Gastroesophageal sphincter (tissue), 4 donors: ENCODE data around the gene IFITM5. TPM values are rescaled to one million over a fixed set of nuclear protein-coding genes. Genes with fewer than 3 reads are reported as not detected.
"Not testable (repeated sequence)": the region's sequence is repeated elsewhere in the genome, so short reads cannot be mapped to it uniquely, and the experiment has no call there.

Source experiments
- ATAC-seq: fragments of 150-250 bp; one replicate; pipeline ENCODE4 v1.9.1; 2016; ENCODE audit warnings: mild to moderate bottlenecking, moderate library complexity
- H3K27ac ChIP-seq, 4 donors: fragments of 200-600 bp; sonication (generic) in 3 of 4; 1 replicate in 3 of 4; 2 replicates in 1 of 4; pipeline ENCODE4 v1.5.1; 2016 to 2019
- H3K27me3 ChIP-seq: fragments of 200-600 bp; sonication (generic); one replicate; pipeline ENCODE4 v1.5.1; 2019
- H3K36me3 ChIP-seq, 2 donors: fragments of 200-600 bp; sonication (generic); one replicate each; pipeline ENCODE4 v1.5.1; 2019; ENCODE audit warnings: control low read depth in 1 of 2
- H3K4me1 ChIP-seq, 3 donors: fragments of 200-600 bp; sonication (generic); 1 replicate in 2 of 3; 2 replicates in 1 of 3; pipeline ENCODE4 v1.5.1; 2016 to 2019; ENCODE audit warnings: control low read depth in 2 of 3
- H3K4me3 ChIP-seq, 2 donors: fragments of 200-600 bp; sonication (generic); one replicate each; pipeline ENCODE4 v1.5.1; 2019; ENCODE audit warnings: mild to moderate bottlenecking in 1 of 2, moderate library complexity in 1 of 2
- H3K9me3 ChIP-seq, 3 donors: fragments of 200-600 bp; sonication (generic); one replicate each; pipeline ENCODE4 v1.5.1; 2017 to 2019; ENCODE audit warnings: control low read depth in 2 of 3
- EP300 ChIP-seq: sonication (generic); formaldehyde crosslinking; IDR thresholded peaks from one replicate; pipeline ENCODE4 v1.6.1; 2017; ENCODE audit warnings: antibody characterized with exemption, mild to moderate bottlenecking
- POLR2A ChIP-seq, 2 donors: fragments of 450-650 bp; IDR thresholded peaks; one replicate each; pipeline ENCODE4 v1.6.1; 2017; ENCODE audit warnings: antibody characterized with exemption in 2 of 2, mild to moderate bottlenecking in 2 of 2, moderate library complexity in 1 of 2
- POLR2AphosphoS5 ChIP-seq: sonication (generic); formaldehyde crosslinking; IDR thresholded peaks from one replicate; pipeline ENCODE4 v1.6.1; 2017; ENCODE audit warnings: antibody characterized with exemption
- WGBS, 2 donors: methylation state at CpG; one replicate each; pipeline ENCODE4 v1.1.5; 2018; ENCODE audit warnings: low coverage in 1 of 2; 5-methylcytosine and 5-hydroxymethylcytosine counted together
- total RNA-seq, 4 donors: library from RNA; depleted of rRNA; stranded (reverse); fragments of >200 nt; gene quantifications; one replicate each; pipeline ENCODE4 v1.1.0, GENCODE V29; 2016
- TF ChIP-seq, protein P1 (sequence below), 4 experiments: fragments of 200-600 bp in 2 of 4; fragments of 450-650 bp in 2 of 4; sonication (generic) in 1 of 4; IDR thresholded peaks; one replicate each; pipeline ENCODE4 v1.5.1; 2017 to 2019; ENCODE audit warnings: antibody characterized with exemption in 4 of 4, mild to moderate bottlenecking in 2 of 4, moderate library complexity in 2 of 4

Gene IFITM5
- total RNA-seq, 4 donors from 2014 or later = not detected

- H3K4me1 ChIP-seq = peaks cover 0 to 49% (median 9%) of the 10 kb centered on the region in 3 donors
- peaks cover 0 to 13% of the 10 kb centered on the region in 2 donors for H3K36me3 ChIP-seq
- peak overlapping the region in 3 of 4 donors; percentile 81 to 85 (median 82) for H3K27ac ChIP-seq
- peaks cover 17% of the 10 kb centered on the region for H3K27me3 ChIP-seq
- no peak for ATAC-seq
- no peaks in the 10 kb centered on the region for H3K9me3 ChIP-seq
- TF ChIP-seq, protein P1, sequence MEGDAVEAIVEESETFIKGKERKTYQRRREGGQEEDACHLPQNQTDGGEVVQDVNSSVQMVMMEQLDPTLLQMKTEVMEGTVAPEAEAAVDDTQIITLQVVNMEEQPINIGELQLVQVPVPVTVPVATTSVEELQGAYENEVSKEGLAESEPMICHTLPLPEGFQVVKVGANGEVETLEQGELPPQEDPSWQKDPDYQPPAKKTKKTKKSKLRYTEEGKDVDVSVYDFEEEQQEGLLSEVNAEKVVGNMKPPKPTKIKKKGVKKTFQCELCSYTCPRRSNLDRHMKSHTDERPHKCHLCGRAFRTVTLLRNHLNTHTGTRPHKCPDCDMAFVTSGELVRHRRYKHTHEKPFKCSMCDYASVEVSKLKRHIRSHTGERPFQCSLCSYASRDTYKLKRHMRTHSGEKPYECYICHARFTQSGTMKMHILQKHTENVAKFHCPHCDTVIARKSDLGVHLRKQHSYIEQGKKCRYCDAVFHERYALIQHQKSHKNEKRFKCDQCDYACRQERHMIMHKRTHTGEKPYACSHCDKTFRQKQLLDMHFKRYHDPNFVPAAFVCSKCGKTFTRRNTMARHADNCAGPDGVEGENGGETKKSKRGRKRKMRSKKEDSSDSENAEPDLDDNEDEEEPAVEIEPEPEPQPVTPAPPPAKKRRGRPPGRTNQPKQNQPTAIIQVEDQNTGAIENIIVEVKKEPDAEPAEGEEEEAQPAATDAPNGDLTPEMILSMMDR (IDR thresholded peaks at IDR 0.05) = no peak
- TF ChIP-seq POLR2A (IDR thresholded peaks at IDR 0.05) (peak in 1 of 2 donors; percentile 37), EP300 (no peak), POLR2AphosphoS5 (peak; percentile 63)
- H3K4me3 ChIP-seq = peak overlapping the region; percentile 27 to 56
- 34% methylated on average over 8 of the region's 64 CpGs; no CpG with 5 or more reads in 1 of the 2 donors for WGBS, 2 donors
Measured at GRCh38 chr11:316031-316701, 16.8 kb upstream of the IFITM5 start.

GRCh38 chr11:315516-315994 is 16.2 kb upstream of the IFITM5 start:
- Histone ChIP-seq H3K36me3 (peaks cover 0 to 13% of the 10 kb centered on the region in 2 donors), H3K4me3 (peak overlapping the region; percentile 27 to 56), H3K27ac (peak overlapping the region in 3 of 4 donors; percentile 81 to 85 (median 82)), H3K27me3 (peaks cover 17% of the 10 kb centered on the region), H3K9me3 (no peaks in the 10 kb centered on the region), H3K4me1 (peaks cover 0 to 49% (median 9%) of the 10 kb centered on the region in 3 donors)
- TF ChIP-seq EP300 = no peak
- TF ChIP-seq, protein P1 (IDR thresholded peaks at IDR 0.05) = no peak
- whole genome bisulfite sequencing, 2 donors = no CpG with 5 or more reads among the region's 32 CpGs
- no peak for ATAC-seq

- peaks cover 0 to 49% (median 9%) of the 10 kb centered on the region in 3 donors for H3K4me1 ChIP-seq
- H3K9me3 ChIP-seq = no peaks in the 10 kb centered on the region
- peak overlapping the region; percentile 27 to 56 for H3K4me3 ChIP-seq
- peak overlapping the region in 3 of 4 donors; percentile 81 to 85 (median 82) for H3K27ac ChIP-seq
- ATAC-seq = no peak
- H3K36me3 ChIP-seq = peaks cover 0 to 13% of the 10 kb centered on the region in 2 donors
- TF ChIP-seq POLR2A (IDR thresholded peaks at IDR 0.05) = no peak
- TF ChIP-seq, protein P1 (IDR thresholded peaks at IDR 0.05) = no peak
- no peak for TF ChIP-seq POLR2AphosphoS5
- no peak for TF ChIP-seq EP300
- H3K27me3 ChIP-seq = peaks cover 17% of the 10 kb centered on the region
- WGBS, 2 donors = 20 to 68% methylated on average over 1 to 3 of the region's 9 CpGs
Measured at GRCh38 chr11:315051-315481, 15.7 kb upstream of the IFITM5 start.

GRCh38 chr11:314554-314875 is 15.2 kb upstream of the IFITM5 start:
- peaks cover 0 to 55% (median 13%) of the 10 kb centered on the region in 3 donors for H3K4me1 ChIP-seq
- H3K36me3 ChIP-seq = peaks cover 0 to 13% of the 10 kb centered on the region in 2 donors
- H3K27ac ChIP-seq = peak overlapping the region; percentile 1 to 85 (median 82)
- H3K4me3 ChIP-seq = peak overlapping the region; percentile 27 to 56
- WGBS, 2 donors = no CpG with 5 or more reads among the region's 6 CpGs
- not testable (repeated sequence) for H3K9me3 ChIP-seq, ATAC-seq
- peaks cover 17% of the 10 kb centered on the region for H3K27me3 ChIP-seq

GRCh38 chr11:313787-314553 is 14.6 kb upstream of the IFITM5 start, which contains the start of gene IFITM1:
Gene IFITM1 (plus strand): TSS chr11:314040. CDS start chr11:314171, 131 bp downstream.
- Histone ChIP-seq H3K27ac (peak within 1 kb of the TSS; percentile 22 to 85 (median 82)), H3K9me3 (no peaks in the 10 kb centered on the region), H3K4me3 (peak within 1 kb of the TSS; percentile 27 to 56), H3K27me3 (peaks cover 17% of the 10 kb centered on the region), H3K36me3 (peaks cover 0 to 13% of the 10 kb centered on the region in 2 donors), H3K4me1 (peaks cover 0 to 60% (median 17%) of the 10 kb centered on the region in 3 donors)
- peak; percentile 35 for ATAC-seq
- WGBS, 2 donors = 28 to 69% methylated on average over 7 to 8 of the region's 18 CpGs
- TF ChIP-seq, protein P1 (IDR thresholded peaks at IDR 0.05) = no peak
- TF ChIP-seq POLR2A (IDR thresholded peaks at IDR 0.05) = peak; percentile 29 to 47
- TF ChIP-seq POLR2AphosphoS5 = peak; percentile 43
- TF ChIP-seq EP300 = no peak
